ENCODE data around the gene ZNF804A. TPM values are rescaled to one million over a fixed set of nuclear protein-coding genes. Genes with fewer than 3 reads are reported as not detected.
"Not testable (repeated sequence)": the region's sequence is repeated elsewhere in the genome, so short reads cannot be mapped to it uniquely, and the experiment has no call there.

The ZNF804A gene
- total RNA-seq, 2 donors from 2014 or later, result 0.14 to 0.68 TPM

- ATAC-seq (ENCODE audit: insufficient number of reproducible peaks, low FRiP score, low read depth) (no peak), DNase-seq (ENCODE audit: low spot score) (no peak)
- Histone ChIP-seq H3K27me3 (replicated peaks; ENCODE audit: insufficient read depth) (no peaks in the 10 kb centered on the region), H3K9me3 (no peaks in the 10 kb centered on the region), H3K4me1 (ENCODE audit: control insufficient read depth in 1 of 2, low read depth in 2 of 2) (no peaks in the 10 kb centered on the region), H3K27ac (no peak overlapping the region), H3K4me3 (no peak overlapping the region), H3K36me3 (no peaks in the 10 kb centered on the region)
- no peak for TF ChIP-seq CTCF (IDR thresholded peaks at IDR 0.05)
Measured at GRCh38 chr2:184743096-184743495, 144.8 kb downstream of the ZNF804A start.

- Histone ChIP-seq H3K27me3 (replicated peaks; ENCODE audit: insufficient read depth) (no peaks in the 10 kb centered on the region), H3K27ac (no peak overlapping the region), H3K36me3 (no peaks in the 10 kb centered on the region), H3K9me3 (no peaks in the 10 kb centered on the region), H3K4me1 (ENCODE audit: control insufficient read depth in 1 of 2, low read depth in 2 of 2) (no peaks in the 10 kb centered on the region), H3K4me3 (no peak overlapping the region)
- no peak for TF ChIP-seq CTCF (IDR thresholded peaks at IDR 0.05)
- no peak for DNase-seq (ENCODE audit: low spot score)
- no peak for ATAC-seq (ENCODE audit: insufficient number of reproducible peaks, low FRiP score, low read depth)
Measured at GRCh38 chr2:184756161-184756560, 157.8 kb downstream of the ZNF804A start.

DNA sequence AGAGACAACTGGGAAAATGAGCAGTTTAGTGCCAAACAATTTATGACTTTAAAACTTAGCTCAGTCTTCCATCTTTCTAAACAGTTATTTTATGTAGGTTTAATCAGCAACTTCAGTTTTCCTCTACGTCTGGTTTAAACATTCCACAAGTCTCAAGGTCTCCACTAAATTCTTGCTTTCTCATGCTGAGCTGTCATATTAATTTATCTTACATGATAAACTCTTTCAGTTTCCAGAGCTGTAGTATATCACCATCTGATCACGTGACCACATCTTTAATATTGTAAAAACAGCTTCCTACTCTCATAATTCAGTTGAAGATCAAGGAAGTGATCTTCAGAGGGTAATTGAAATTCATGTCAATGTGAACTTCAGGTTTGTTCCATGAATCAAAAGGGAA is 158.6 kb downstream of the ZNF804A start:
- no peak for TF ChIP-seq CTCF (IDR thresholded peaks at IDR 0.05)
- Histone ChIP-seq H3K27ac (no peak overlapping the region), H3K4me1 (ENCODE audit: control insufficient read depth in 1 of 2, low read depth in 2 of 2) (no peaks in the 10 kb centered on the region), H3K9me3 (no peaks in the 10 kb centered on the region), H3K4me3 (no peak overlapping the region), H3K27me3 (replicated peaks; ENCODE audit: insufficient read depth) (no peaks in the 10 kb centered on the region), H3K36me3 (no peaks in the 10 kb centered on the region)
- DNase-seq (ENCODE audit: low spot score), result no peak
- no peak for ATAC-seq (ENCODE audit: insufficient number of reproducible peaks, low FRiP score, low read depth)

DNA sequence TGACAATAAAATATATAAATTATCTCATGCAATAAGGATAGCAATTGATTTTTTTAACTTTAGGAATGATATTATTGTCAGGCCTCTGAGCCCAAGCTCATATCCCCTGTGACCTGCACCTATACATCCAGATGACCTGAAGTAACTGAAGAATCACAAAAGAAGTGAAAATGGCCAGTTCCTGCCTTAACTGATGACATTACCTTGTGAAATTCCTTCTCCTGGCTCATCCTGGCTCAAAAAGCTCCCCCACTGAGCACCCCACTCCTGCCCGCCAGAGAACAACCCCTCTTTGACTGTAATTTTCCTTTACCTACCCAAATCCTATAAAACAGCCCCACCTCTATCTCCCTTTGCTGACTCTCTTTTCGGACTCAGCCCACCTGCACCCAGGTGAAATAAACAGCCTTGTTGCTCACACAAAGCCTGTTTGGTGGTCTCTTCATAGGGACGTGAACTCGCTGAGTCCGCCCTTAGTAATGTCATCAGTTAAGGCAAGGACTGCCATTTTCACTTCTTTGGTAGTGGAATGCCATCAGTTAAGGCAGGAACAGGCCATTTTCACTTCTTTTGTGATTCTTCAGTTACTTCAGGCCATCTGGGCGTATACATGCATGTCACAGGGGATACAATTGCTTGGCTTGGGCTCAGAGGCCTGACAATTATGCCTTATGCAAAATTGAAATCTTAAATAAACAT is 161.4 kb downstream of the ZNF804A start:
- not testable (repeated sequence) for H3K4me1 ChIP-seq (ENCODE audit: control insufficient read depth in 1 of 2, low read depth in 2 of 2); DNase-seq (ENCODE audit: low spot score); H3K27ac ChIP-seq; H3K36me3 ChIP-seq; H3K9me3 ChIP-seq; H3K27me3 ChIP-seq (replicated peaks; ENCODE audit: insufficient read depth); ATAC-seq (ENCODE audit: insufficient number of reproducible peaks, low FRiP score, low read depth); H3K4me3 ChIP-seq

- Histone ChIP-seq H3K27ac (no peak overlapping the region), H3K27me3 (replicated peaks; ENCODE audit: insufficient read depth) (no peaks in the 10 kb centered on the region), H3K9me3 (no peaks in the 10 kb centered on the region), H3K36me3 (no peaks in the 10 kb centered on the region), H3K4me3 (no peak overlapping the region), H3K4me1 (ENCODE audit: control insufficient read depth in 1 of 2, low read depth in 2 of 2) (no peaks in the 10 kb centered on the region)
- TF ChIP-seq CTCF (IDR thresholded peaks at IDR 0.05), result no peak
- ATAC-seq (ENCODE audit: insufficient number of reproducible peaks, low FRiP score, low read depth), result no peak
- DNase-seq (ENCODE audit: low spot score), result no peak
Measured at GRCh38 chr2:184760931-184761330, 162.6 kb downstream of the ZNF804A start.
